H9 (cell line): Measurements from ENCODE around the gene IQGAP3. TPM values are rescaled to one million over a fixed set of nuclear protein-coding genes. Genes with fewer than 3 reads are reported as not detected.
A peak's percentile ranks its signal among the peaks of the same experiment; 100 is the strongest.

Source experiments
- DNase-seq: peaks from one replicate; pipeline ENCODE4 v3.0.0-alpha.2; 2017
- H2AFZ ChIP-seq: one replicate; pipeline ENCODE4 v1.6.1; 2013; ENCODE audit warnings: mild to moderate bottlenecking, low read length, control low read depth, moderate library complexity
- H2AK5ac ChIP-seq: 2 replicates; pipeline ENCODE4 v1.6.1; 2013; ENCODE audit warnings: low read length, control low read depth, mixed read lengths; ENCODE audit not compliant: insufficient read length
- H2BK120ac ChIP-seq: one replicate; pipeline ENCODE4 v1.6.1; 2013; ENCODE audit warnings: low read depth, mild to moderate bottlenecking, low read length, control low read depth, inconsistent platforms; ENCODE audit not compliant: poor library complexity, severe bottlenecking
- H2BK12ac ChIP-seq: 2 replicates; pipeline ENCODE4 v1.6.1; 2013; ENCODE audit warnings: low read length, control low read depth, mixed read lengths, low read depth; ENCODE audit not compliant: insufficient read length
- H2BK15ac ChIP-seq: 2 replicates; pipeline ENCODE4 v1.6.1; 2013; ENCODE audit warnings: low read depth, low read length, control low read depth
- H2BK20ac ChIP-seq: one replicate; pipeline ENCODE4 v1.6.1; 2013; ENCODE audit warnings: low read depth, mild to moderate bottlenecking, low read length, control low read depth, inconsistent platforms; ENCODE audit not compliant: poor library complexity, severe bottlenecking
- H2BK5ac ChIP-seq: 2 replicates; pipeline ENCODE4 v1.6.1; 2013; ENCODE audit warnings: low read length, control low read depth, mixed read lengths; ENCODE audit not compliant: insufficient read length
- H3K14ac ChIP-seq: 2 replicates; pipeline ENCODE4 v1.6.1; 2013; ENCODE audit warnings: low read length, control low read depth; ENCODE audit not compliant: insufficient read depth
- H3K18ac ChIP-seq: 2 replicates; pipeline ENCODE4 v1.6.1; 2013; ENCODE audit warnings: low read depth, mild to moderate bottlenecking, mixed read lengths, low read length, control low read depth; ENCODE audit not compliant: insufficient read length
- H3K23ac ChIP-seq: 2 replicates; pipeline ENCODE4 v1.6.1; 2013; ENCODE audit warnings: low read length, control low read depth, mixed read lengths, low read depth; ENCODE audit not compliant: insufficient read length
- H3K23me2 ChIP-seq: 2 replicates; pipeline ENCODE4 v1.6.1; 2013; ENCODE audit warnings: low read depth, mild to moderate bottlenecking, mixed read lengths, low read length, control low read depth; ENCODE audit not compliant: insufficient read length, poor library complexity, severe bottlenecking
- H3K27ac ChIP-seq: 2 replicates; pipeline ENCODE4 v1.5.1; 2013; ENCODE audit warnings: low read length, control low read depth, mixed read lengths, low read depth; ENCODE audit not compliant: insufficient read length
- H3K27me3 ChIP-seq: 2 replicates; pipeline ENCODE4 v1.6.1; 2013; ENCODE audit warnings: low read length, control low read depth, inconsistent platforms; ENCODE audit not compliant: insufficient read depth
- H3K4ac ChIP-seq: 2 replicates; pipeline ENCODE4 v1.6.1; 2013; ENCODE audit warnings: low read depth, mild to moderate bottlenecking, control low read depth, inconsistent platforms, low read length, moderate library complexity
- H3K4me1 ChIP-seq: 2 replicates; pipeline ENCODE4 v1.6.1; 2013; ENCODE audit warnings: low read length, control low read depth, inconsistent platforms; ENCODE audit not compliant: insufficient read depth
- H3K4me2 ChIP-seq: 2 replicates; pipeline ENCODE4 v1.6.1; 2013; ENCODE audit warnings: low read length, control low read depth, mixed read lengths; ENCODE audit not compliant: insufficient read length, insufficient read depth
- H3K56ac ChIP-seq: 2 replicates; pipeline ENCODE4 v1.6.1; 2013; ENCODE audit warnings: low read depth, mild to moderate bottlenecking, mixed read lengths, low read length, control low read depth; ENCODE audit not compliant: insufficient read length
- H3K79me1 ChIP-seq: 2 replicates; pipeline ENCODE4 v1.6.1; 2013; ENCODE audit warnings: low read depth, mild to moderate bottlenecking, moderate library complexity, low read length, control low read depth, inconsistent platforms; ENCODE audit not compliant: insufficient read depth, poor library complexity, severe bottlenecking
- H3K79me2 ChIP-seq: 2 replicates; pipeline ENCODE4 v1.6.1; 2013; ENCODE audit warnings: low read length, control low read depth, inconsistent platforms; ENCODE audit not compliant: insufficient read depth
- H3K9ac ChIP-seq: 2 replicates; pipeline ENCODE4 v1.6.1; 2013; ENCODE audit warnings: low read length, control low read depth, mixed read lengths; ENCODE audit not compliant: insufficient read length; ENCODE audit errors: extremely low read depth
- H3K9me3 ChIP-seq: one replicate; pipeline ENCODE4 v1.6.1; 2013; ENCODE audit warnings: low read depth, low read length, inconsistent platforms; ENCODE audit not compliant: control insufficient read depth
- H3T11ph ChIP-seq: one replicate; pipeline ENCODE4 v1.6.1; 2013; ENCODE audit warnings: mild to moderate bottlenecking, low read length, control low read depth, inconsistent platforms
- H4K20me1 ChIP-seq: one replicate; pipeline ENCODE4 v1.6.1; 2013; ENCODE audit not compliant: control insufficient read depth, insufficient read length, insufficient read depth
- H4K5ac ChIP-seq: 2 replicates; pipeline ENCODE4 v1.6.1; 2013; ENCODE audit warnings: low read depth, mild to moderate bottlenecking, mixed read lengths, low read length, control low read depth; ENCODE audit not compliant: insufficient read length
- H4K8ac ChIP-seq: replicated peaks from 2 replicates; pipeline ENCODE4 v1.6.1; 2013; ENCODE audit warnings: low read length, control low read depth, mixed read lengths, low read depth; ENCODE audit not compliant: insufficient read length
- H4K91ac ChIP-seq: 2 replicates; pipeline ENCODE4 v1.6.1; 2013; ENCODE audit warnings: low read depth, mild to moderate bottlenecking, moderate library complexity, mixed read lengths, low read length, control low read depth; ENCODE audit not compliant: insufficient read length
- H3K27ac Mint-ChIP-seq, 3 experiments: 2 replicates in 2 of 3; 3 replicates in 1 of 3; pipeline ENCODE4 v1.8.0; 2020 to 2021; ENCODE audit warnings: mixed read lengths in 3 of 3, mild to moderate bottlenecking in 1 of 3, moderate library complexity in 1 of 3
- H3K27me3 Mint-ChIP-seq: 2 replicates; pipeline ENCODE4 v1.8.0; 2021; ENCODE audit warnings: low read depth, mild to moderate bottlenecking, moderate library complexity, mixed read lengths
- H3K36me3 Mint-ChIP-seq, 3 experiments: 2 replicates in 2 of 3; 3 replicates in 1 of 3; pipeline ENCODE4 v1.8.0; 2020 to 2021; ENCODE audit warnings: low read depth in 3 of 3, mixed read lengths in 3 of 3; ENCODE audit not compliant: insufficient read depth in 1 of 3
- H3K4me1 Mint-ChIP-seq, 2 experiments: 2 replicates each; pipeline ENCODE4 v1.8.0; 2020; ENCODE audit warnings: mixed read lengths in 2 of 2
- H3K4me3 Mint-ChIP-seq, 2 experiments: 2 replicates in 1 of 2; 3 replicates in 1 of 2; pipeline ENCODE4 v1.8.0; 2020 to 2021; ENCODE audit warnings: mild to moderate bottlenecking in 2 of 2, mixed read lengths in 2 of 2, moderate library complexity in 1 of 2
- H3K9me3 Mint-ChIP-seq, 2 experiments: 2 replicates in 1 of 2; 3 replicates in 1 of 2; pipeline ENCODE4 v1.8.0; 2020; ENCODE audit warnings: mild to moderate bottlenecking in 2 of 2, mixed read lengths in 2 of 2, moderate library complexity in 1 of 2
- WGBS: extraction: QIAGEN DNeasy Blood & Tissue Kit; methylation state at CpG from one replicate; pipeline ENCODE4 v1.1.7; 2013; ENCODE audit warnings: missing lambda C conversion rate, low lambda C conversion rate, mixed read lengths; ENCODE audit not compliant: insufficient read length; ENCODE audit errors: extremely low coverage; 5-methylcytosine and 5-hydroxymethylcytosine counted together
- total RNA-seq: library from RNA; stranded (reverse); gene quantifications from 2 replicates; pipeline ENCODE4 v1.2.1, GENCODE V29; 2021
- TF ChIP-seq, protein P1 (sequence below): fragments of 200-600 bp; sonication (generic); conservative IDR thresholded peaks from 3 replicates; pipeline ENCODE4 v1.8.0; 2021; ENCODE audit warnings: antibody characterized with exemption, mild to moderate bottlenecking

The IQGAP3 gene
- total RNA-seq, 1 experiment from 2014 or later: 24.5 TPM

DNA sequence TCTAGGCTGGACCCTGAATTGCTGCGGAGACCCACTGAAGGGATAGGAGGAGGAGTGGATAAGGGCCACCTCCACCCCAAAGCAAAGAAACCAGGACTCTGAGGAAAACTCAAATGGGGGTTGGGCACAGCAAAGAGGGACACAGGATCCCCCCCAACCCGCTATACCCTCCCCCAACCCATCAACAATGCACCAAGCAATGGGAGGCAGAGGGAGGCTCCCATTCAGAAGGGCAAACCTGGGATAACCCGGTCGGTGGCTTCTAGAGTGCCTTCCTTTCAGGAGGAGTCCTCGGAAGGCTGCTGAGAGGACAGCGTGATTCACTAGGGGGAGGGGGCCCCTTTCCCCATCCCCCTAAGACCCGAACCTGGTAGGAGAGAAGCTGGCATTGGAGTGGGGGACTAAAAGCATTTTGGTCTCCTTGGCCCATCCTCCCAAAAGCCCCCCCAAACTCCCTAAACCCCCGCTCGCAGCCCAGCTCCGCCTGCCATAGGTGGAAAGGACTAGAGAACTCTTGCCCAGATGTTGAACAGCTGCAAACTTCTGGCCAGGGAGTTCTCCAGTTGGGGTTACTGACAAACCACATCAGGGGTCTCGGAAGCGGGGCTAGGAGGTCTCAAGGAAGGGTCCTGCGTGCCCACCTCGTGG is 73.0 kb downstream of the IQGAP3 start:
- no peak overlapping the region for H3T11ph ChIP-seq
- no peak overlapping the region for H4K91ac ChIP-seq
- no peak overlapping the region for H2BK12ac ChIP-seq
- no peak overlapping the region for H2BK20ac ChIP-seq
- no peaks in the 10 kb centered on the region for H3K79me1 ChIP-seq
- no peak overlapping the region for H2BK5ac ChIP-seq
- H4K8ac ChIP-seq: no peak overlapping the region
- no CpG with 5 or more reads among the region's 14 CpGs for WGBS
- H4K20me1 ChIP-seq: no peaks in the 10 kb centered on the region
- no peak overlapping the region for H3K18ac ChIP-seq
- H3K4me2 ChIP-seq: peak overlapping the region; percentile 60
- no peak overlapping the region for H4K5ac ChIP-seq
- Mint-ChIP-seq H3K4me1 (peaks cover 66 to 74% of the 10 kb centered on the region in 2 experiments), H3K36me3 (peaks cover 0 to 5% (median 2%) of the 10 kb centered on the region in 3 experiments; a peak in 2 of 7 replicates), H3K4me3 (peak overlapping the region; percentile 86 to 95), H3K27ac (peak overlapping the region in 2 of 3 experiments; percentile 59 to 68; a peak in 3 of 7 replicates), H3K9me3 (no peaks in the 10 kb centered on the region), H3K27me3 (no peaks in the 10 kb centered on the region)
- H3K27me3 ChIP-seq: no peaks in the 10 kb centered on the region
- H3K9me3 ChIP-seq: no peaks in the 10 kb centered on the region
- H3K56ac ChIP-seq: no peak overlapping the region
- no peak overlapping the region for H3K23ac ChIP-seq
- no peak overlapping the region for H2AFZ ChIP-seq
- no peak overlapping the region for H3K9ac ChIP-seq
- H2BK15ac ChIP-seq: no peak overlapping the region
- H3K4me1 ChIP-seq: peaks cover 15% of the 10 kb centered on the region
- H3K4ac ChIP-seq: no peak overlapping the region
- no peak overlapping the region for H3K14ac ChIP-seq
- no peak overlapping the region for H3K27ac ChIP-seq
- DNase-seq: no peak
- peaks cover 15% of the 10 kb centered on the region for H3K23me2 ChIP-seq
- peaks cover 13% of the 10 kb centered on the region; the same call in 1 of the 2 replicates for H3K79me2 ChIP-seq
- H2BK120ac ChIP-seq: no peak overlapping the region
- TF ChIP-seq, protein P1, sequence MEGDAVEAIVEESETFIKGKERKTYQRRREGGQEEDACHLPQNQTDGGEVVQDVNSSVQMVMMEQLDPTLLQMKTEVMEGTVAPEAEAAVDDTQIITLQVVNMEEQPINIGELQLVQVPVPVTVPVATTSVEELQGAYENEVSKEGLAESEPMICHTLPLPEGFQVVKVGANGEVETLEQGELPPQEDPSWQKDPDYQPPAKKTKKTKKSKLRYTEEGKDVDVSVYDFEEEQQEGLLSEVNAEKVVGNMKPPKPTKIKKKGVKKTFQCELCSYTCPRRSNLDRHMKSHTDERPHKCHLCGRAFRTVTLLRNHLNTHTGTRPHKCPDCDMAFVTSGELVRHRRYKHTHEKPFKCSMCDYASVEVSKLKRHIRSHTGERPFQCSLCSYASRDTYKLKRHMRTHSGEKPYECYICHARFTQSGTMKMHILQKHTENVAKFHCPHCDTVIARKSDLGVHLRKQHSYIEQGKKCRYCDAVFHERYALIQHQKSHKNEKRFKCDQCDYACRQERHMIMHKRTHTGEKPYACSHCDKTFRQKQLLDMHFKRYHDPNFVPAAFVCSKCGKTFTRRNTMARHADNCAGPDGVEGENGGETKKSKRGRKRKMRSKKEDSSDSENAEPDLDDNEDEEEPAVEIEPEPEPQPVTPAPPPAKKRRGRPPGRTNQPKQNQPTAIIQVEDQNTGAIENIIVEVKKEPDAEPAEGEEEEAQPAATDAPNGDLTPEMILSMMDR: no peak
- no peak overlapping the region for H2AK5ac ChIP-seq
